GM18498 (cell line): Measurements from ENCODE around the gene CCNT2.
"Not testable (repeated sequence)": the region's sequence is repeated elsewhere in the genome, so short reads cannot be mapped to it uniquely, and the experiment has no call there.

Experiments
- ATAC-seq: cut with Tn5 transposase; IDR thresholded peaks from one replicate; pipeline ENCODE4 v1.9.1; 2021; ENCODE audit warnings: mild to moderate bottlenecking, moderate library complexity; ENCODE audit not compliant: unreplicated experiment

CCNT2 gene

DNA sequence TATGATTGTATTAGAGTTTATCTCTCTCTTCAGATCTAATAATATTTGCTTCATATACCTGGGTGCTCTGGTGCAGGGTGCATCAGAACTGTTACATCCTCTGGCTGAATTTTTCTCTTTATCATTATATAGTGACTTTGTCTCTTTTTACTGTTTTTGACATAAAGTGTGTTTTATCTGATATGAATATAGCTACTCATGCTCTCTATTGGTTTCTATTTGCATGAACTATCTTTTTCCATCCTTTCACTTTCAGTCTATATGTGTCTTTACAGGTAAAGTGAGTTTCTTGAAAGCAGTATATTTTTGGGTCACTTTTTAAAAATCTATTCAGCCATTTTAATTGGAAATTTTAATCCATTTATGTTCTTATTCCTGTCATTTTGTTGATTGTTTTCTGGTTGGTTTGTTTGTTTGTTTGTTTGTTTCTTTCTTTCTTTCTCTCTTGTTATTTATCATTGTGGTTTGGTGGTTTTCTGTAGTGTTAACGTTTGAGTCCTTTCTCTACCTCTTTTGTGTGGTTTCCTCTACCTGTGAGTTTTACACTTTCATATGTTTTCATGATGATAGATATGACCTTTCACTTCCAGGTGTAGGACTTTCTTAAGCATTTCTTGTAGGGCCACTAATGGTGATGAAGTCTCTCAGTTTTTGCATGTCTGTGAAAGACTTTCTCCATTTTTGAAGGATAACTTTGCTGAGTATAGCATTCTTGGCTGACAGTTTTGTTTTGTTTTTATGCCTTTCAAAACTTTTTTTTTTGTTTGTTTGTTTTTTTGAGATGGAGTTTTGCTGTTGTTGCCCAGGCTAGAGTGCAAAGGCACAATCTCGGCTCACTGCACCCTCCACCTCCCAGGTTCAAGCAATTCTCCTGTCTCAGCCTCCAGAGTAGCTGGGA, 54.9 kb downstream of the CCNT2 start:
- ATAC-seq = no peak

DNA sequence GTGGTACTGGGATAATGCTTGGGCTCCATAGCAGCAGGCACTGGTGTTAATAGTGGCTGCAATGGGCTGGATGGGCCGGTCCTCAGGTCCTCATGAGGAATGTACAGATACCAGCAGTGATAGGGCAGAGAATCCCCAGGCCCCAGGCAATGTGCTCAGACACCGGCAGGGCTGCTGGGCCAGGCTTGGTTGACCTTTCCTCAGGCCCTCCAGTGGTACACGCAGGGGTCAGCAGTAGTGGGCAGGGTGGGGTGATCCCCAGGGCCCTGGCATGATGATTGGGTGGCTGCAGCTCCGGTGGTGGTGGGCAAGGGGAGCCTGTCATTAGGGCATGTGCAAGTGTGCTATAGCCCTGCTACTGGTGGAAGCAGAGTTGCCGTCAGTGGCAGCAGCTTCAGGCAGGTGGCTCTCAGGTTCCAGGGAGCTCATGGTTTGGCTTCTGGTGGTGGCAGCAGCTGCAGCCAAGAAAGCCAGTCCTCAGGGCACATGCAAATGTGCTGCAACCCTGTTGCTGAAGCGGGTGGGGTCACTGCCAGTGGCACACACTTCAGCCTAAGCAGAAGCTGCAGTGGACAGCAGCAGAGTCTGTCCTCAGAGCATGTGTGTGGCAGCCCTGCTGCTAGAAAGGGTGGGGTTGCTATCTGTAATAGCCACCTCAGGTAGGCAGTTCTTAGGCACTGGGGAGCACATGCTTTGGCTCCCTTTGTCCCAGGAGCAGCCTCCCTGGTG, 56.8 kb downstream of the CCNT2 start:
- ATAC-seq = no peak

DNA sequence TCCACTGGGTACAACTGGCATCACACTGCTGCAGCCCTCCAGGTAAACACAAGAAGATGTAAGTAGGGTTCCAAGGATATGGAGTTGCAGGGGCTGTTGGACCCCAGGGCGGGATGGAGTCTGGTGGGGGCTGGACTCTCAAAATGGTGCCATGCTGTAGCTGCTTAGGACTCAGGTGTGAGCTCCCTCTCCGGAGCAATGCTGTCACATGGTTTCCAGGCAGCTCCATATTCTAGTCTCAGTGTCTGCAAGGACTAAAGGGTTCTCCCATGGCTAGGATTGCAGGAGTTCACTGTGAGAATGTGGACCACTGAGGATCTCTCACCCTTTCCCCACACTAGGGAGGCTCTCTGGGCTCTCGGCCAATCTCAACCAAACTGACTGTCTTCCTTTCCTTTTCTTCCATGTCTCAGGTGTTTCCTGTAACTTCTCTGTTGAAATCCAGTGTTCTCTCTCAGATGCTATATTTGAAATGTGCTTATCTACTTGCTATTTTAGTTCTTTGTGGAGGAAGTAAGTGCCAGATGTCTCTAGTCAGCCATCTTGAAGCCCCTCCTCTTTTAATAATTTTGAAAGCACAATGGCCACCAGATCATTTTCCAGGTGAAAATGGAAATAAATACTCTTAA, 57.6 kb downstream of the CCNT2 start:
- ATAC-seq = no peak

DNA sequence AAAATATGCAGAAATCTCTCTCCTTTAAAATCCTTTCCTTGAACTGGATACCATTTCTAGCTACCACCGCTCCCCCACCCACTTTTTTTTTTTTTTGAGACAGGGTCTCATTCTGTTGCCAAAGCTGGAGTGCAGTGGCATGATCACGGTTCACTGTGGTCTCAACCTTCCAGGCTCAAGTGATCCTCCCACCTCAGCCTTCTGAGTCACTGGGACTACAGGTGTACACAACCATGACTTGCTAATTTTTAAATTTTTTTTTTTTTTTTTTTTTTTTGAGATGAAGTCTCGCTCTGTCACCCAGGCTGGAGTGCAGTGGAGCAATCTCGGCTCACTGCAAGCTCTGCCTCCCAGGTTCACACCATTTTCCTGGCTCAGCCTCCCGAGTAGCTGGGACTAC, 58.5 kb downstream of the CCNT2 start:
- ATAC-seq = not testable (repeated sequence)

DNA sequence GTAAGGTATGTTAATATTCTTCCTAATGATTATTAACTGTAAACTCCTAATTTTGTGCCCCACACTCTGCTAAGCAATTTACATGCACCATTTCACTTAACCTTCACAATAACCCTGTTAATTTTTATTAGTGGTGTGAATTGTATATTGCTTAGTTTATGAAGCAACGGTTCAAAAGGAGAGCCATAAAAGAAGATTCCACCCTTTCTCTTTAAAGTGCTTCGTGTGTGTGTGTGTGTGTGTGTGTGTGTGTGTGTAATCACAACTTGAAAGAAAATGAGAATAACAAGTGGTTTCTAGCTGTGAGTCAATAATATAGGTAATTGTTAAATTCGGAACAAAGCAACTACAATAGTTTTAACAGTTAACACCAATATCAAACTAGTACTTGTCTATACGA, 60.6 kb downstream of the CCNT2 start:
- ATAC-seq = no peak

DNA sequence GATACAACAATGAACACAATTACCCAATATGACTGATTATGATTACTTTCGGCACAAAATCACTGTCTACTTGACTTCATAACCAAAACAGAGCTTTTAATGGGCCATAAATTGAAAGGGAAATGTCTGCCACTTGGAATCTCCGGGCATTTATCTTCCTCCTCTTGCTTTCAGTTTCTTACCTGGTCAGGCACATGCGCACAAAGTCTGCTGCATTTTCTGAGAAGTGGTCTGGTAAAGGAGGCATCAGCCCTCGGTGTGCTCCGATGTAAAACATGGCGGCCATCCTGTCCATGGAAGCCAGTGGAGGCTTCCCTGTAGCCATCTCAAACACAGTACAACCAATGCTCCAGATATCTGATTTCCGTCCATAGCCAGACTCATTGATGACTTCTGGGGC, 62.0 kb downstream of the CCNT2 start:
- ATAC-seq = no peak

DNA sequence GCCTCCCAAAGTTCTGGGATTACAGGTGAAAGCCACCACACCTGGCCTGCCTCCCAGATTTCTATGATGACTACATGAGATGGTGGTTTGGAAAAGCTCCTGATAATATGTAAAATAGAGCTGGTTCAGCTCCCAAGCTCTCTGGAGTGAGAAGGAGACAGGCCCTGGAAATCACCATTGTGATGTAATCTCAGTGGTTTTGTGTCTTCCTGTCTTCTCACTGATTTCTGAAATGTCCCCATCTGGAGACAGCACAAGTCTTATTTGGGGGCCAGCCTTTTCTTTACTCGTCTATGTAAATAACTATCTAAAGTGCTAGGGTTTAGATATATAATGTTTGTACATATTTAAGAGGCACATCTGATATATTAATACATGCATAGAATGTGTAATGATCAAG, 64.0 kb downstream of the CCNT2 start:
- ATAC-seq = no peak

DNA sequence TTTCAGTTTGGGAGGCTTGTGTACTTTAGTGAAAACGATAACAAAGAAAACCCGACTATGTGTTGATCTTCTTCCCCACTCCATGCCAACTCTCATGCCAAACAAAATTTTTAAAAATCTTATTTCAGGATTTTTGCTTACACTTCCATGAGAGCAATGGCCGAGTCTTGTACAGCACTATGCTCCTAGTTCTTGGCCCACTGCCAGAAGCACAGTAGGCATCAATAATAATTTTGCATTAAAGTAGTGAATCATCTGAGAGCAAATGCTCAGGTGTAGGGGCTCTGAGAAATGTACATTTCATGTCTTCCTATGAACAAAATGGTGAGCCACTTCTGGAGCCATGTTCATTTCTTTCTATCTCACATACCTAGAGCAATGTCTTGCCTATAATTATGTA, 66.4 kb downstream of the CCNT2 start:
- ATAC-seq = no peak

DNA sequence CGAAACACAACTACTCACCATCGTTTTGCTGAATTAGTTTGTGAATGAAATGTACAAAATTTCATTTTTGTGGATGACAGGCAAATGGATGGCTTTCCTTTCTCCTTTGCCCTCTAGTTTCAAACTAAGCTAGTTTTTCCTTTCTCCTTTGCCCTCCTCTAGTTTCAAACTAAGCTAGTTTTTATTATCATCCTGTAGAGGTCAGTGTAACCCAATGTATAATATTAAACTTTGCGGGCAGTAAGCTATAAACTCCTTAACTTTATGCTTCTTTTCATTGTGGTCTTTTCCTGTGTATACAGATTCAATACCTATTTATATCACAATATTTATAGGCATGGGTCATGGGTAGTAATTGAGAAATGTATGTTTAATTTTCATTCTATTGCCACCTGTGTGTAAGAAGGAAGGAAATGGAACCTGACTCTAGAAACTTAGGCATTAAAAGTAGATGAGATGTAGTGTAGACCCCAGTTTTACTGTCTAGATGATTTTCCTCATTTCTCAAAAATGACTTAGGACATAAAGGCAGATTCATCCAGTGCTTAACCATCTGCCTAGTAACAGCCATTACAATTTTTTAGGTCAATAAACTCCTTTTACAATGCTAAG, 70.5 kb downstream of the CCNT2 start:
- no peak for ATAC-seq

DNA sequence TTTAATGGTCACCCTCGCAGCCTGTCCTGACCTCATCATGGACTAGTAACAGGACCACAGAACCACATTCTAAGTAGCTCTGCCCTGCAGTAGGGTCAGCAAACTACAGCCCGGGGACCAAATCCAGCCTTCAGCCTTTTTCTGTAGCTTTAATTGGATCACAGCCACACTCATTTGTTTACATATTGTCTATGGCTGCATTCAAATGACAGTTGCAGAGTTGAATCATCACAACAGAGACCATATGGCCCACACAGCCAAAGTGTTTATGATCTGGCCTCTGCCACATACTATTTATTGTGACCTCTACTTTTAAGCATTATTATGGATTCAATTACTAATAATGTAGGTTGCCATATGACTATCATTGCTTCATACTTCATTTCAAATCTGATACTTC, 80.9 kb downstream of the CCNT2 start:
- ATAC-seq = no peak

DNA sequence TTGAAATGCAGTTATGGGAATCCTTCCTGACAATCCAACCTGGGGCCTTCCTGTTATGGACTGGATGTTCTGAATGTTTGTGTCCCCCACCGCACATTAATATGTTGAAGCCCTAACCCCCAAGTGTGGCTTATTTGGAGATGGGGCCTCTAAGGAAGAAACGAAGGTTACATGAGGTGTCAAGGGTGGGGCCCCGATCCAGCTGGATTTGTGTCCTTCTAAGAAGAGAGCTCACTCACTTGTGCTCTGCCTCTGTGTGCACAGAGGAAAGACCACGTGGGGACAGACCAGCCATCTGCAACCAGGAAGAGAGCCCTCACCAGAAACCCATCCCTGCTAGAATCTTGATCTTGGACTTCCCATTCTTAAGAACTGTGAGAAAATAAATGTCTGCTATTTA, 84.2 kb downstream of the CCNT2 start:
- no peak for ATAC-seq

DNA sequence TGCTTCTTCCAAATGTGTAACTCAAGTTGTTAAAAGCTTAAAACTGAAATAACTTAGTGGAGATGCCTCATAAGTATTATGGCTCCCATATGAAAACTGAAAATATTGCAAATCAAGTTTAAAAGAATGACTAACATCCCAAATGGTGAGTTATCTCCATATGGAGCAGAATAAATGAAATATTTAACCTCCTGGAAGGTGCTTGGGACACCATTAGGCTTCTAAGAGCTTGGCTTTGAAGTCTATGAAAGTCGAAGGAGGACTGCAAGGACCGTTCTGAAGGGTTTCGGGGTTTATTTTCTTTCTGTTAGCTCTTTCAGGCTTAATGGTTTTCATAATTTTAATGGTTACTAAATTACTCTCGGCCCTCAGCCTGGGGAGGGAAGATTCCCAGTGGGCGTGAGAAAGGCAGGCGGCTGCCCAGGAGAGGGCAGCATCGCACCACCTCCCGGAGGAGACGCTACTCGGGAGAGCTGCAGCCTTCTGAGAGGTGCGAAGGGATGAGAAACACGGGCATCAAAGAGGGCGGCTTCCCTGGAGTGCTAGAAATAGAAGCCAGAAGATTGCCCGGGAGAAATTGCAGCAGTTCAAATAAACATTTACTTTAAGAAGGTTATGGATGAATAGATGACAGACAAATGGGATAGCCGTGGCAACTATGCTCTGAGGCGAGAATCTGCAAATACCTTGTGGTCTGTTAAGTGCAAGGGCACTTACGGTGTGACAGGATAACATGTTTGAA, 85.6 kb downstream of the CCNT2 start:
- peak; percentile 89 for ATAC-seq

DNA sequence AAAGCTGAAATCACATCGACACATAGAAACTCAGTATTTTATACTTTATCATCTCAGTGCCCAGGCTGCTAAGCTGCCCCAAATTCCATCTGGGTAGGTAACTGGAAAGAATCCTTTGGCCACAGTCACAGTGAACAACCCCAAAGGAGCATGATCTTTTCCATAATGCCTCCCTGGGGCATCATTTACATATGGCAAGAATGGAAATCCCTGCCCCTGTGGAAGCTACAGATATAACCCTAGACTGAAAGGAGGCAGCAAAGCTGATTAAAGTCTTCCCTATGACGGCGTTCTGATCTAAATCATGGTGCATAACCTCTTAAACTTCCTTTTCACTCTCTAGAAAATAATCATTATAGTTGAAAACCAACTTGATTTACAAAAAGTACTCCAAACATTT, 87.1 kb downstream of the CCNT2 start:
- no peak for ATAC-seq
